PFSK-1 (cell line): ENCODE results near the gene GPR22.

Source experiments
- POLR2AphosphoS5 ChIP-seq: IDR thresholded peaks from 2 replicates; pipeline ENCODE4 v1.6.1; 2012; ENCODE audit warnings: low read depth, mild to moderate bottlenecking, control low read depth, low read length, moderate library complexity
- SIN3A ChIP-seq: IDR thresholded peaks from 2 replicates; pipeline ENCODE4 v1.6.1; 2012; ENCODE audit warnings: mild to moderate bottlenecking, low read length, moderate library complexity, borderline replicate concordance; ENCODE audit not compliant: insufficient read depth
- TAF1 ChIP-seq: IDR thresholded peaks from 2 replicates; pipeline ENCODE4 v1.6.1; 2012; ENCODE audit warnings: low read length, control low read depth, borderline replicate concordance; ENCODE audit not compliant: insufficient read depth
- TF ChIP-seq, protein P1 (sequence below), 2 experiments: IDR thresholded peaks; 2 replicates each; pipeline versions ENCODE4 v1.6.1 to v1.8.0; 2011 to 2012; ENCODE audit warnings: low read depth in 2 of 2, low read length in 2 of 2, control low read depth in 1 of 2, inconsistent platforms in 1 of 2, mild to moderate bottlenecking in 1 of 2, moderate library complexity in 1 of 2; ENCODE audit not compliant: insufficient read depth in 1 of 2

DNA sequence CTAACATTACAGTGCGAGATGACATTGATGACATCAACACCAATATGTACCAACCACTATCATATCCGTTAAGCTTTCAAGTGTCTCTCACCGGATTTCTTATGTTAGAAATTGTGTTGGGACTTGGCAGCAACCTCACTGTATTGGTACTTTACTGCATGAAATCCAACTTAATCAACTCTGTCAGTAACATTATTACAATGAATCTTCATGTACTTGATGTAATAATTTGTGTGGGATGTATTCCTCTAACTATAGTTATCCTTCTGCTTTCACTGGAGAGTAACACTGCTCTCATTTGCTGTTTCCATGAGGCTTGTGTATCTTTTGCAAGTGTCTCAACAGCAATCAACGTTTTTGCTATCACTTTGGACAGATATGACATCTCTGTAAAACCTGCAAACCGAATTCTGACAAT is 4.3 kb downstream of the GPR22 start:
- TF ChIP-seq SIN3A (no peak), POLR2AphosphoS5 (no peak), TAF1 (no peak)
- TF ChIP-seq, protein P1, sequence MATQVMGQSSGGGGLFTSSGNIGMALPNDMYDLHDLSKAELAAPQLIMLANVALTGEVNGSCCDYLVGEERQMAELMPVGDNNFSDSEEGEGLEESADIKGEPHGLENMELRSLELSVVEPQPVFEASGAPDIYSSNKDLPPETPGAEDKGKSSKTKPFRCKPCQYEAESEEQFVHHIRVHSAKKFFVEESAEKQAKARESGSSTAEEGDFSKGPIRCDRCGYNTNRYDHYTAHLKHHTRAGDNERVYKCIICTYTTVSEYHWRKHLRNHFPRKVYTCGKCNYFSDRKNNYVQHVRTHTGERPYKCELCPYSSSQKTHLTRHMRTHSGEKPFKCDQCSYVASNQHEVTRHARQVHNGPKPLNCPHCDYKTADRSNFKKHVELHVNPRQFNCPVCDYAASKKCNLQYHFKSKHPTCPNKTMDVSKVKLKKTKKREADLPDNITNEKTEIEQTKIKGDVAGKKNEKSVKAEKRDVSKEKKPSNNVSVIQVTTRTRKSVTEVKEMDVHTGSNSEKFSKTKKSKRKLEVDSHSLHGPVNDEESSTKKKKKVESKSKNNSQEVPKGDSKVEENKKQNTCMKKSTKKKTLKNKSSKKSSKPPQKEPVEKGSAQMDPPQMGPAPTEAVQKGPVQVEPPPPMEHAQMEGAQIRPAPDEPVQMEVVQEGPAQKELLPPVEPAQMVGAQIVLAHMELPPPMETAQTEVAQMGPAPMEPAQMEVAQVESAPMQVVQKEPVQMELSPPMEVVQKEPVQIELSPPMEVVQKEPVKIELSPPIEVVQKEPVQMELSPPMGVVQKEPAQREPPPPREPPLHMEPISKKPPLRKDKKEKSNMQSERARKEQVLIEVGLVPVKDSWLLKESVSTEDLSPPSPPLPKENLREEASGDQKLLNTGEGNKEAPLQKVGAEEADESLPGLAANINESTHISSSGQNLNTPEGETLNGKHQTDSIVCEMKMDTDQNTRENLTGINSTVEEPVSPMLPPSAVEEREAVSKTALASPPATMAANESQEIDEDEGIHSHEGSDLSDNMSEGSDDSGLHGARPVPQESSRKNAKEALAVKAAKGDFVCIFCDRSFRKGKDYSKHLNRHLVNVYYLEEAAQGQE (IDR thresholded peaks at IDR 0.05; ENCODE audit: insufficient read depth in 1 of 2, low read depth in 2 of 2, low read length in 2 of 2) = no peak
